G401 (cell line): ENCODE data around the gene DYNC2LI1. TPM values are rescaled to one million over a fixed set of nuclear protein-coding genes. Genes with fewer than 3 reads are reported as not detected.

Experiments
- DNase-seq: peaks from one replicate; pipeline ENCODE4 v3.0.0-alpha.2; 2015; ENCODE audit warnings: low spot score
- in situ Hi-C: cut with HindIII; loops from 2 replicates; pipeline ENCODE4 v1.10.0; 2016; ENCODE audit warnings: low sequenced_read_pairs, mixed read lengths
- total RNA-seq: library from RNA; depleted of rRNA; stranded (reverse); fragments of >200 nt; shearing (Covaris generic); gene quantifications from 2 replicates; pipeline ENCODE4 v1.2.3, GENCODE V29; 2014

Gene DYNC2LI1
- total RNA-seq, 1 experiment from 2014 or later, result 22.4 TPM

DNA sequence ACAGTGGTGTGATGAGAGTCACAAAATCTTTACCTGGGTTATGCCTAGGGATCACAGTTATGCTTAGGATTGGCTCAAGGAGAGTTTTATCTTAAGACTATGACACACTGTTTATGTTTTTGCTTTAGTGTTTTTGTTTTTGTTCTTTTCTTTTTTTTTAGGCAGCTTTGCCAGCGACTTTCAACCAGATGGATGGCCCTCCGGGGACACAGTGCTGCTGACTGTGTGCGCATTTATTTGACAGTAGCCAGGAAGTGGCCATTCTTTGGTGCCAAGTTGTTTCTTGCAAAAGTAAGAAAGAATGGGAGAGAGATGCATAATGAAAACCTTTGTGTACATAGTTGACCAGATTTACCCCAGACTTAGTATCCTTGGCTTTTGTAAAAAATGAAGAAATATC is 15.1 kb upstream of the DYNC2LI1 start:
- no peak for DNase-seq
- in situ Hi-C loops, result no loop called here

GRCh38 chr2:43759195-43759594 is 14.6 kb upstream of the DYNC2LI1 start:
- no peak for DNase-seq
- in situ Hi-C loops, result no loop called here

DNA sequence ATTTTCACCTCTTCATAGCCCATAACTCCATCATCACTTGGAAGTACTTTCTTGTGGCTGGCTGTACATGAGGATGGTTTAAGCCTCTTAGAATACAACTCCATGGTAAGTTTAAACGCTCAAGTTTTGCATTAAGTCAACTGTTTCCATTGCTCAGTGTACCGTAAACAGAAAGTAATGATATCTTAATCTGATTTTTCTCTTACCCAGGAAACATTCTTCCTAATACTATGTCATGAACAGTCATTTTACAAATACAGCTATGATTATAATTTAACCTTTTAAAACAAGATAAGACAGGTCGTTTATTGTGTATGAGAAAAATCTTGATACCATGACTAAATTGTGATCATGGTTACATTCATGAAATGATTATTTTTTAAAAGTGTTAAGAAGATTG is 11.6 kb upstream of the DYNC2LI1 start:
- no peak for DNase-seq
- in situ Hi-C loops, result no loop called here

DNA sequence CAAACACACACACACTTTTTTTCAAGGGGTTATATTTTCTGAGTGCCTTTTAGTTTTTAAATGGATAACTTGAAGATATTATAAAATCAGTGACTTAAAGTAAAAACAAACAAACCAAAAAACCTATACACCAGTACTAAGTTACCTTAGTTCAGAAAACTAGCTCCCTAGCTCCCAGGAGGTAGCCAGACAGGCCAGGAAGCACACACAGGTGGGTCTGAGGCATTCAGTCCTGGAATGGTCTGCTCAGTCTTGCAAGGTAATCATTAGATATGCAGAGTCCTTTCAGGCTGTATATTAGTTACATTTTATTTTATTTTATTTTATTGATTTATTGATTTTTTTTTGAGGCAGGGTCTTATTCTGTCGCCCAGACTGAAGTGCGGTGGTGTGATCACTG is 10.7 kb upstream of the DYNC2LI1 start:
- DNase-seq, result no peak
- in situ Hi-C loops, result no loop called here

GRCh38 chr2:43764086-43764705 is 9.6 kb upstream of the DYNC2LI1 start:
- no peak for DNase-seq
- in situ Hi-C loops, result no loop called here

- in situ Hi-C loops, result no loop called here
Measured at GRCh38 chr2:43766006-43766405, 7.8 kb upstream of the DYNC2LI1 start.

DNA sequence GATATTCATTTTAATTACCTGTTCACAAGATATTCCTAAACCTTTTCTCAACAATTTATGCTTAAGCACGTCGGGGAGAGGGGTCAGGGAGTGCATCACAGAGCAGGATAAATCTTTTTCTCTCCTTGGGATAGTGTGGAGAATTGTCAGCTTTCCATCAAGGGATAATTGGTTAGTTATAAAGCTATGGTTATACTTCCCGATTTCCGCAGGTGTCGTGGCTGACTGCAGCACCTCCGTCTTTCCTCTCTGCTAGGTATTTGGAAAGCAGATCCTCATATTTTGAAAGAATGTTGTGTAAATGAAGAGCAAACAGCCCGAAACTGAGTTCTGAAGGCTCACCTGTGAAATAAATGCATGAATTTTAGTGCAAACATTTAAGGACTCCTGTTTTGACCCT is 778 bp downstream of the DYNC2LI1 start:
- peak; percentile 12 for DNase-seq

More at GRCh38 chr2:43766006-43766405, 7.8 kb upstream of the DYNC2LI1 start:
- DNase-seq, result no peak

GRCh38 chr2:43776324-43776723 is 2.5 kb downstream of the DYNC2LI1 start:
- in situ Hi-C loops, result no loop called here
- no peak for DNase-seq

More for the DNA sequence above, 778 bp downstream of the DYNC2LI1 start:
- in situ Hi-C loops, result no loop called here

DNA sequence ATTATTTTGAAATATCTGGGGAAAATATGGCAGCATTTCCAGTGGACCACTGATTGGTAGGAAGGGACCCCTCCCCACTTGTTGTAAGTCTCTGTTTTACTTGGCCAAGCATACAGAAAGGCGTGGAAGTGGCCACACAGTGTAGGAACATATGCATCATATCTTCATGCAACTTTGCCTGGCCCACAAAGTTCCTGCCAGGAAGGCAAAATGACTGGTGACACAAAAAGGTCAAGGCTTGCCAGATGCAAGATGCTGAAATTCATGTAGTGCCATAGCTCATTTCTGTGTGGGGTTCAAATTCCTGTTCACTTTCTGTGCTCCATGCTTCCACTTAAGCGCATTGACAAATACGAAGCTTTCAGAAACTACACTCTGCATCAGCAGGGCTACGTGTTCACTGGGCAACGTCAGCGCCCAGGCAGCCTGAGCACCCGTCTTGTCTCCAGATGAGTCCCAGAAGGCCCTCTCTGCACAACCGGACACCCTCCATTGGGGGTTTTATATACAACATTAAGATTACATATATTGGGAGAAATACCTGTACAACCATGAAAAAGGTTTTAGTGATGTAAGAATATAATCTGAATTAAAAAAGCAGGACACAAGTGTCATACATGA is 3.6 kb downstream of the DYNC2LI1 start:
- in situ Hi-C loops, result no loop called here

DNA sequence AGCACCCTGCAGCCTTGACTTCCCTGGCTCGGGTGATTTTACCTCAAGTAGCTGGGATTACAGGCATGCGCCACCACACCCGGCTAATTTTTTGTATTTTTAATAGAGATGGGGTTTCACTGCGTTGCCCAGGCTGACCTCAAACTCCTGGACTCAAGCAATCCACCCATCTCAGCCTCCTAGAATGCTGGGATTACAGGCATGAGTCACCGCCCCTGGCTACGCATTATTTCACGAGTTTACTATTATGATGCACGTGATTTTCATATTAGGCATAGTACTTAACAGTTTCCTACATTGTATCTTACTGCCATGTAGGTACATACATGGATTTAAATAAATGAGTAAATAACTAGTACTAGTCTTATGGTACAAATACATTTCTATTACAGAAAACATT is 4.4 kb downstream of the DYNC2LI1 start:
- in situ Hi-C loops, result no loop called here
- no peak for DNase-seq

More for the DNA sequence above, 3.6 kb downstream of the DYNC2LI1 start:
- no peak for DNase-seq

- in situ Hi-C loops, result no loop called here
Measured at GRCh38 chr2:43787895-43788294, 14.1 kb downstream of the DYNC2LI1 start.

GRCh38 chr2:43788646-43789045 is 14.8 kb downstream of the DYNC2LI1 start:
- no peak for DNase-seq
- in situ Hi-C loops, result no loop called here

More at GRCh38 chr2:43787895-43788294, 14.1 kb downstream of the DYNC2LI1 start:
- no peak for DNase-seq

DNA sequence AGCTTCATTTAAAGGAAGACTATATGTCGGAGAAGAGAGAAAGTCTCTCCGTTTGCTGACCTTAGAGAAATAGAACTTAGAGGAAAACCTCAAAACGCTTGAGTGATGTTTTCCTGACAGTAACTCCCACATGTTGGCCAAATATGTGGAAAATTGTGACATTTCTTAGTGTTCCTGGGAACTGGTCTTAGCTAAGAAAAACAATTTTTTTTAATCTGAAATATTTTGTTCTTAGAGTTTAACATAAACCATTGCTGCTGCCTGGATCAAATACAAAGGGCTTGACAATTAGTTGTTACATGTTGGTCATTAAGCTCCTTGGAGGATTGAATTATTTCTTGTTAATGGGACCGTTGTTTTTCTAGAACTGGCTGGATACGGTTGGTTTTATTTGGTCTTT is 16.3 kb downstream of the DYNC2LI1 start:
- in situ Hi-C loops, result no loop called here
- DNase-seq, result no peak

DNA sequence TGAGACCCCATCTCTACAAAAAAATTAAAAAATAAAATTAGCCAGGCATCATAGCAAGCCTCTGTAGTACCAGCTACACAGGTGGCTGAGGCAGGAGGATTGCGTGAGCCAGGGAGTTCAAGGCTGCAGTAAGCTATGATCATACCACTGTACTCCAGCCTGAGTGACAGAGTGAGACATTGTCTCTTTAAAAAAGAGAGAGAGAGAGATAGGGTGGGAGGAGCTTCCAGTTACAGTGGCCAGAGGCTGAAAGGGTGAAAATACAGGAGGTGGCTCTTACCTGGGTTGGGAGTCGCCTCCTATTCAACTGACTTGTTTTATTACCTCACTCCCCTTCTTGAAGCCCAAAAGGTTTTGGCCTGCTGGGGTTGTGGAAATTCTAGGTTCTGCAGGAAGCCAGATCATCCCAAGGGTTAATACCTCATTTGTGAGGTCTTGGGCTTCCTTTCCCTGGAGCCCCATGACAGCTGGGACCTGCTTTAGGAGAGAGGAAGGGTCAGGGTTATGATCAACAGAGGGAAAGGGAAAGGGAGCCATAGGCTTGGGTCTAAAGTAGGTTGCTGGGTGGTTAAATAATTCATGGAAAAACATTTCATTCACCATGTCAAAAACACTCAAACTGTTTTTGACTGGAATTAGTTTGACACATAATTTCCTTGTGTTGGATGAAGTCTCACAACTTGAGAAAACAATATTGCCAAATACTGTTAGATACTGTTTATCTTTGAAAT is 17.4 kb downstream of the DYNC2LI1 start:
- DNase-seq, result no peak
- in situ Hi-C loops, result no loop called here

GRCh38 chr2:43792653-43793052 is 18.8 kb downstream of the DYNC2LI1 start:
- DNase-seq, result no peak
- in situ Hi-C loops, result no loop called here

GRCh38 chr2:43794956-43795355 is 21.1 kb downstream of the DYNC2LI1 start:
- in situ Hi-C loops, result no loop called here
- DNase-seq, result no peak

DNA sequence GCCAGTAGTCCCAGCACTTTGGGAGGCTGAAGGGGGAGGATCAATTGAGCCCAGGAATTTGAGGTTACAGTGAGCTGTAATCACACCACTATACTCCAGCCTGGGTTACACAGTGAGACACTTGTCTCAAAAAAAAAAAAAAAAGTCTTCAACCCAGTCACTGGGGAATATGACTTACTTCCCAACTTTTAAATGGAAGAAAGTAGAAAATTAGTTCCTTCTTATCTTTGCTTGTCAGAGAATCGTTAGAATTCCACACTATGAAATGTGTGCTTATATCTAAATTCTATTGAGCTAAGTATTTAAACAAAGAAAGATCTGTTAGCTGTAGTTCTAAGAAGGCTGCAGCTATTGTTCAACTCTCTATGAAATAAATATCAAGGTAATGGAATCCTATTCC is 22.4 kb downstream of the DYNC2LI1 start:
- DNase-seq, result no peak
- in situ Hi-C loops, result no loop called here

DNA sequence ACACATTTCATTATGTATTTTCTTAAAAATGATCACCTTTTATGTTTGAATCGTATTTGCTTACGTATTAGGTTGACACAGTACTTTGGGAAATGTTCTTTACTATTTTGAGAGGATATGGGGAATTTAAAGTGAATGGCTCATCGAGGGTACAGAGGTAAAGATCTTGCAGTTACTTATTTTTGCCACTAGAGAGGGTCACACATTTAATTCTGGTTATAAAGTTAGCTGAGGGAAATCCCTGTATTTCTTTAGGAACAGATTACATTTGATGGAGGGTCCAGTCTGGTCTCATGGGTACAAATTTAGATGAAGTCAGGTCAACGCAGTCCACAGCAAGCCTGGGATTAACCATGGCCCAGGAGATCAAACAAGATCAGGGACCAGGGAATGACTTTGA is 24.5 kb downstream of the DYNC2LI1 start:
- in situ Hi-C loops, result no loop called here

GRCh38 chr2:43800894-43801293 is 27.1 kb downstream of the DYNC2LI1 start:
- in situ Hi-C loops, result no loop called here
- no peak for DNase-seq

More for the DNA sequence above, 24.5 kb downstream of the DYNC2LI1 start:
- DNase-seq, result no peak

DNA sequence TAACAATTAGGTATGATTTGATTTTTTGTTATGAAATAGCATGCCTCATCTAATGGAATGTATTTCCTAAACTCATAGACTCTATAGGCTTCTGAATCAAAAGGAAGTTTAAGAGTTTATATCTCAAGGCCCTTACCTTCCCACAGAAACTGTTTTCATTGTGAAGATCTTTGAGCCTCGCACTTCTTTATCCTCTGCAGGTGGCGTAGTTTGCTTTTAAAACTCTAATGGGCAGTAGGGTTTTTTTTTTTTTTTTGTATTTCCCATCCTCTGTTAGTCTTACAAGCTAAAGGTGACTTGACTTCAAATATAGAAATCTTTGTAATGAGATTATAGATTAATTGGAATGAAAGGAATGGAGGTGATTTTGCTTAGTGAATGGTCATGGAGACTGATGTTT is 28.3 kb downstream of the DYNC2LI1 start:
- in situ Hi-C loops, result no loop called here
- no peak for DNase-seq
